B cell (primary cell): ENCODE measurements around the gene EIF4E2. TPM values are rescaled to one million over a fixed set of nuclear protein-coding genes. Genes with fewer than 3 reads are reported as not detected.

Source experiments
- ATAC-seq: fragments of 200-7000 bp; cut with Tn5 transposase; one replicate; pipeline ENCODE4 v1.10.0; 2021; ENCODE audit warnings: low read depth, mild to moderate bottlenecking, moderate number of reproducible peaks, moderate library complexity
- CTCF ChIA-PET: fragments of 350-600 bp; sonication (Branson Sonifier 250); formaldehyde crosslinking; loops from one replicate; lab custom pipeline; 2021; ENCODE audit warnings: antibody characterized with exemption, inconsistent platforms; lab: Charles Lee
- POLR2A ChIA-PET: fragments of 350-600 bp; sonication (Branson Sonifier 250); formaldehyde crosslinking; loops from one replicate; lab custom pipeline; 2021; ENCODE audit warnings: antibody characterized with exemption; lab: Charles Lee
- DNase-seq: peaks from one replicate; pipeline ENCODE4 v3.0.0; 2013
- H2AFZ ChIP-seq: 2 replicates; pipeline ENCODE4 v1.6.1; 2012; ENCODE audit warnings: mild to moderate bottlenecking, low read depth, low read length; ENCODE audit not compliant: insufficient read depth, poor library complexity, severe bottlenecking
- H3K27ac ChIP-seq, 2 donors: 1 replicate in 1 of 2; 2 replicates in 1 of 2; pipeline ENCODE4 v1.5.1; 2012 to 2013; ENCODE audit warnings: low read length in 2 of 2, mild to moderate bottlenecking in 2 of 2, moderate library complexity in 1 of 2
- H3K27me3 ChIP-seq, 4 experiments: fragments of 200-600 bp in 1 of 4; sonication (generic) in 1 of 4; replicated peaks in 1 of 4; 1 replicate in 2 of 4; 2 replicates in 2 of 4; pipeline versions ENCODE4 v1.6.1 to v1.7.0; 2013 to 2016; ENCODE audit warnings: low read length in 3 of 4, mild to moderate bottlenecking in 2 of 4, mixed read lengths in 1 of 4, moderate library complexity in 1 of 4; ENCODE audit not compliant: insufficient read depth in 4 of 4, control insufficient read depth in 3 of 4; ENCODE audit errors: control extremely low read depth in 1 of 4
- H3K36me3 ChIP-seq, 2 experiments: replicated peaks in 1 of 2; 1 replicate in 1 of 2; 2 replicates in 1 of 2; pipeline versions ENCODE4 v1.6.1 to v1.7.1; 2013; ENCODE audit warnings: low read length in 1 of 2; ENCODE audit not compliant: insufficient read depth in 2 of 2, control insufficient read depth in 1 of 2; ENCODE audit errors: control extremely low read depth in 1 of 2, extremely low read depth in 1 of 2
- H3K4me1 ChIP-seq, 2 donors: fragments of 200-600 bp in 1 of 2; sonication (generic) in 1 of 2; 1 replicate in 1 of 2; 2 replicates in 1 of 2; pipeline versions ENCODE4 v1.5.1 to v1.6.1; 2013 to 2017; ENCODE audit warnings: low read length in 2 of 2; ENCODE audit not compliant: control insufficient read depth in 2 of 2, insufficient read depth in 2 of 2
- H3K4me2 ChIP-seq: replicated peaks from 2 replicates; pipeline ENCODE3; 2012; ENCODE audit warnings: mild to moderate bottlenecking, low read depth, low read length; ENCODE audit not compliant: poor library complexity, severe bottlenecking
- H3K4me3 ChIP-seq, 5 experiments: fragments of 200-600 bp in 1 of 5; sonication (generic) in 1 of 5; 1 replicate in 3 of 5; 2 replicates in 2 of 5; pipeline versions ENCODE4 v1.5.1 to v1.7.0; 2011 to 2016; ENCODE audit warnings: low read length in 4 of 5, mild to moderate bottlenecking in 4 of 5, low read depth in 2 of 5, control low read depth in 1 of 5, moderate library complexity in 1 of 5; ENCODE audit not compliant: insufficient read depth in 1 of 5; ENCODE audit errors: control extremely low read depth in 1 of 5, extremely low read depth in 1 of 5
- H3K79me2 ChIP-seq: fragments of 200-600 bp; sonication (generic); one replicate; pipeline ENCODE4 v1.6.0; 2016; ENCODE audit warnings: low read length; ENCODE audit not compliant: control insufficient read depth, insufficient read depth
- H3K9ac ChIP-seq: fragments of 200-600 bp; sonication (generic); 2 replicates; pipeline ENCODE4 v1.6.1; 2017; ENCODE audit warnings: mild to moderate bottlenecking, low read length, moderate library complexity
- H3K9me3 ChIP-seq, 3 donors: one replicate each; pipeline versions ENCODE4 v1.6.1 to v1.7.1; 2013; ENCODE audit warnings: low read length in 2 of 3; ENCODE audit not compliant: control insufficient read depth in 2 of 3, insufficient read depth in 1 of 3; ENCODE audit errors: control extremely low read depth in 1 of 3
- H4K20me1 ChIP-seq: 2 replicates; pipeline ENCODE4 v1.6.0; 2012; ENCODE audit warnings: mild to moderate bottlenecking, low read length; ENCODE audit not compliant: insufficient read depth, control insufficient read depth, poor library complexity, severe bottlenecking
- H3K27ac Mint-ChIP-seq: one replicate; pipeline ENCODE4 v1.8.0; 2021; ENCODE audit warnings: mixed read lengths
- H3K27me3 Mint-ChIP-seq: one replicate; pipeline ENCODE4 v1.8.0; 2021; ENCODE audit warnings: mixed read lengths
- H3K4me1 Mint-ChIP-seq: one replicate; pipeline ENCODE4 v1.8.0; 2021; ENCODE audit warnings: mixed read lengths
- H3K4me3 Mint-ChIP-seq: one replicate; pipeline ENCODE4 v1.8.0; 2021; ENCODE audit warnings: mixed read lengths
- H3K9me3 Mint-ChIP-seq: one replicate; pipeline ENCODE4 v1.8.0; 2022; ENCODE audit warnings: mixed read lengths; ENCODE audit not compliant: insufficient read depth
- CTCF ChIP-seq: fragments of 200-600 bp; IDR thresholded peaks from one replicate; pipeline ENCODE4 v1.8.0; 2022; ENCODE audit warnings: antibody characterized with exemption, mild to moderate bottlenecking
- EZH2 ChIP-seq: IDR thresholded peaks from 2 replicates; pipeline ENCODE4 v1.6.1; 2012; ENCODE audit warnings: borderline replicate concordance, low read depth, mild to moderate bottlenecking, moderate library complexity, low read length; ENCODE audit not compliant: insufficient read depth, poor library complexity, severe bottlenecking
- WGBS: methylation state at CpG from one replicate; pipeline ENCODE4 v1.1.5; 2013; ENCODE audit warnings: missing lambda C conversion rate; ENCODE audit not compliant: insufficient coverage; 5-methylcytosine and 5-hydroxymethylcytosine counted together
- intact Hi-C: fragments of 100-400 bp; cut with micrococcal nuclease; formaldehyde crosslinking; loops from one replicate; pipeline ENCODE4 v1.10.0; 2022
- polyA plus RNA-seq: library from polyadenylated mRNA; depleted of rRNA; stranded (reverse); fragments of >200 nt; gene quantifications from 2 replicates; pipeline ENCODE4 v1.2.3, GENCODE V29; 2012
- total RNA-seq, 2 donors: library from RNA; stranded (reverse); fragments of 120-200 nt in 1 of 2; gene quantifications; 1 replicate in 1 of 2; 2 replicates in 1 of 2; pipeline versions ENCODE4 v1.2.3 to v1.2.4, GENCODE V29; 2013 to 2022

Gene EIF4E2
- total and polyA plus RNA-seq, 2 donors (not counting 1 experiment from before 2014, with no cell fraction given) = 17.9 to 67.0 TPM

GRCh38 chr2:232571026-232571474, 20.6 kb downstream of the EIF4E2 start:
- Histone ChIP-seq H3K9ac (no peak overlapping the region), H3K4me2 (no peak overlapping the region), H3K27me3 (no peaks in the 10 kb centered on the region), H3K36me3 (peaks cover 14 to 81% of the 10 kb centered on the region in 2 experiments), H3K4me3 (no peak overlapping the region), H4K20me1 (no peaks in the 10 kb centered on the region), H3K9me3 (no peaks in the 10 kb centered on the region), H3K79me2 (no peaks in the 10 kb centered on the region), H3K27ac (no peak overlapping the region), H2AFZ (no peak overlapping the region), H3K4me1 (no peaks in the 10 kb centered on the region)
- no peak overlapping the region for H3K27ac Mint-ChIP-seq
- ChIA-PET POLR2A (no interaction called here), CTCF (interaction anchor here (0.7 kb wide), 1 partner anchor 15 kb away, joined by 3 read pairs; no protein-coding TSS in a partner anchor)
- 96% methylated on average over 7 of the region's 7 CpGs for WGBS
- TF ChIP-seq EZH2 (no peak), CTCF (no peak)
- intact Hi-C loops = no loop called here
- no peaks in the 10 kb centered on the region for H3K27me3 Mint-ChIP-seq
- H3K4me1 Mint-ChIP-seq = no peaks in the 10 kb centered on the region
- H3K4me3 Mint-ChIP-seq = no peak overlapping the region
- H3K9me3 Mint-ChIP-seq = no peaks in the 10 kb centered on the region
- DNase-seq (no peak), ATAC-seq (no peak)

- intact Hi-C loops = no loop called here
Observed at GRCh38 chr2:232573042-232573441, 22.6 kb downstream of the EIF4E2 start.

More at GRCh38 chr2:232573042-232573441, 22.6 kb downstream of the EIF4E2 start:
- no peak for DNase-seq
- ATAC-seq = no peak
- CTCF ChIA-PET = interaction anchor here (0.6 to 1.0 kb wide), 2 partner anchors 11 to 22 kb away, joined by 3 read pairs; partner anchors contain the start of genes EIF4E2 and TIGD1
- no peaks in the 10 kb centered on the region for H3K9me3 ChIP-seq
- no peaks in the 10 kb centered on the region for H3K27me3 ChIP-seq
- no peak overlapping the region for H3K4me3 ChIP-seq
- Mint-ChIP-seq H3K27me3 (no peaks in the 10 kb centered on the region), H3K27ac (no peak overlapping the region), H3K9me3 (no peaks in the 10 kb centered on the region), H3K4me1 (no peaks in the 10 kb centered on the region), H3K4me3 (no peak overlapping the region)
- H3K36me3 ChIP-seq = peaks cover 8 to 70% of the 10 kb centered on the region in 2 experiments
- no peak overlapping the region for H3K27ac ChIP-seq
- H3K79me2 ChIP-seq = no peaks in the 10 kb centered on the region
- TF ChIP-seq CTCF (no peak), EZH2 (no peak)
- POLR2A ChIA-PET = no interaction called here
- H3K9ac ChIP-seq = no peak overlapping the region
- H3K4me1 ChIP-seq = no peaks in the 10 kb centered on the region
- H3K4me2 ChIP-seq = no peak overlapping the region
- H4K20me1 ChIP-seq = no peaks in the 10 kb centered on the region
- H2AFZ ChIP-seq = no peak overlapping the region
